HepG2 (cell line): ENCODE data around the gene OSBPL2. TPM values are rescaled to one million over a fixed set of nuclear protein-coding genes. Genes with fewer than 3 reads are reported as not detected.
A peak's percentile ranks its signal among the peaks of the same experiment; 100 is the strongest.

Experiments
- POLR2G ChIP-seq: fragments of 200-400 bp; formaldehyde crosslinking; IDR thresholded peaks from 2 replicates; pipeline ENCODE4 v1.6.1; 2018; ENCODE audit warnings: mild to moderate bottlenecking, low read depth, low read length, moderate library complexity
- SAP130 ChIP-seq: IDR thresholded peaks from 2 replicates; pipeline ENCODE4 v1.6.1; 2016; ENCODE audit warnings: low read depth
- SP4 ChIP-seq: sonication (generic); formaldehyde crosslinking; IDR thresholded peaks from 2 replicates; pipeline ENCODE4 v1.8.1; 2023; ENCODE audit warnings: mild to moderate bottlenecking, missing genetic modification reagents
- TBL1XR1 ChIP-seq: fragments of 150-350 bp; IDR thresholded peaks from 2 replicates; pipeline ENCODE4 v1.6.1; 2014; ENCODE audit warnings: borderline replicate concordance, low read length; ENCODE audit not compliant: partially characterized antibody
- YEATS2 ChIP-seq: sonication (generic); formaldehyde crosslinking; IDR thresholded peaks from 2 replicates; pipeline ENCODE4 v1.4.0; 2020; ENCODE audit warnings: missing genetic modification reagents, borderline replicate concordance
- ZBTB38 ChIP-seq: sonication (generic); formaldehyde crosslinking; IDR thresholded peaks from 2 replicates; pipeline ENCODE4 v1.5.1; 2020; ENCODE audit warnings: mild to moderate bottlenecking, missing genetic modification reagents
- polyA plus RNA-seq, 8 experiments: library from polyadenylated mRNA; depleted of rRNA in 3 of 8; stranded (reverse) in 7 of 8; unstranded in 1 of 8; fragments of >200 nt; fragmentation: Illumina TruSeq in 4 of 8; extraction: Trizol in 4 of 8; gene quantifications; 2 replicates each; pipeline versions ENCODE4 v1.2.1 to v1.2.3, GENCODE V29; 2011 to 2016; ENCODE audit warnings: low read depth in 4 of 8, missing spikeins in 1 of 8, mixed read lengths in 1 of 8; ENCODE audit not compliant: insufficient read depth in 1 of 8
- total RNA-seq, 5 experiments: library from RNA; depleted of rRNA; stranded (reverse); fragments of >200 nt; fragmentation: Illumina TruSeq; extraction: Trizol; gene quantifications; 2 replicates each; pipeline ENCODE4 v1.2.3, GENCODE V29; 2016; ENCODE audit warnings: low read depth in 1 of 5
- TF ChIP-seq, protein P1 (sequence below): sonication (generic); formaldehyde crosslinking; IDR thresholded peaks from 2 replicates; pipeline ENCODE4 v1.9.0; 2022; ENCODE audit warnings: low read depth, missing genetic modification reagents
- TF ChIP-seq, protein P2 (sequence below): sonication (generic); formaldehyde crosslinking; IDR thresholded peaks from 2 replicates; pipeline ENCODE4 v1.4.0; 2020; ENCODE audit warnings: mild to moderate bottlenecking, missing genetic modification reagents
- TF ChIP-seq, protein P3 (sequence below): sonication (generic); formaldehyde crosslinking; IDR thresholded peaks from 2 replicates; pipeline ENCODE4 v1.4.0; 2020; ENCODE audit warnings: mild to moderate bottlenecking, missing genetic modification reagents

The OSBPL2 gene
- total and polyA plus RNA-seq, 2 of the 13 experiments (the other 11 are each of a cell fraction or from before 2014, with no cell fraction given), result 18.5 to 37.4 TPM

DNA sequence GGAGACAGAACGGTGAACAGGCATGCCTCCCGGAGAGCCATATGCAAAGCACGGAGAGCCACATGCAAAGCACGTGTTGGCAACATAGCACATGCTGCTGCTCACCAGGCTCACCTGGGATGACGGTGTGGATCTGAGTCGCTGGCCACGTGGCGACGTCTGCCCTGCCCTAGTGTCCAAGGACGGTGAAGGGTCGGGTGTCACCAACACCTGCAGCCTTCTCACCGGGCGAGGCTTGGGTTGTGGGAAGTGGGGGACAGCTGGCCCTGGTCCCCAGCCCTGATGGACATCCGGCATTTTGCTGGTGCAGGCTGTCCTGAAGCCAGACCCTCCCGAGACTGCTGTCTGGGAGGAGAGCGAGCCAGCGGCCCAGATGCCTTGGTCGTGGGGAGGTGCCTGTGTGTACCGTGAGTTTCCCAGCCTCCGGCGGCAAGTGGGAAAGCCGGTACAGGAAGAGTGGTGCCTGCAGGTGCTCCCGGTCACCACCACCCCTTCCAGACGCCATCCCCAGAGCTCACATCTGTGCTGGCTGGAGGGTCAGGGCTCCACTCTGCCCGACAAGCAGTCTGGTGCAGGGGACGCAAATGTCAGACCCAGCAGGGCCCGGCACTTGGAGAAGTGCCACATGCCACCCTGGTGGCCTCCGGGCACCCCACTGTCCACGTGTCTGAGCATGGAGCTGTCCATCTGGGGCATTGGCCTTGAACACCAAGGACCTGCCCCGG, 58.6 kb downstream of the OSBPL2 start (continued):
- TF ChIP-seq, protein P1, sequence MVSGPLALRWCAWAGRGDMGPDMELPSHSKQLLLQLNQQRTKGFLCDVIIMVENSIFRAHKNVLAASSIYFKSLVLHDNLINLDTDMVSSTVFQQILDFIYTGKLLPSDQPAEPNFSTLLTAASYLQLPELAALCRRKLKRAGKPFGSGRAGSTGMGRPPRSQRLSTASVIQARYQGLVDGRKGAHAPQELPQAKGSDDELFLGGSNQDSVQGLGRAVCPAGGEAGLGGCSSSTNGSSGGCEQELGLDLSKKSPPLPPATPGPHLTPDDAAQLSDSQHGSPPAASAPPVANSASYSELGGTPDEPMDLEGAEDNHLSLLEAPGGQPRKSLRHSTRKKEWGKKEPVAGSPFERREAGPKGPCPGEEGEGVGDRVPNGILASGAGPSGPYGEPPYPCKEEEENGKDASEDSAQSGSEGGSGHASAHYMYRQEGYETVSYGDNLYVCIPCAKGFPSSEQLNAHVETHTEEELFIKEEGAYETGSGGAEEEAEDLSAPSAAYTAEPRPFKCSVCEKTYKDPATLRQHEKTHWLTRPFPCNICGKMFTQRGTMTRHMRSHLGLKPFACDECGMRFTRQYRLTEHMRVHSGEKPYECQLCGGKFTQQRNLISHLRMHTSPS (CRISPR knock-in tag), result peak; percentile 86; the same call in 1 of the 2 replicates
- TF ChIP-seq SP4 (CRISPR knock-in tag), result peak; percentile 43; the same call in 1 of the 2 replicates
- 0 out of 2 replicates have a peak, but pooled peaks have one; percentile 48 for TF ChIP-seq ZBTB38
- TF ChIP-seq, protein P2, sequence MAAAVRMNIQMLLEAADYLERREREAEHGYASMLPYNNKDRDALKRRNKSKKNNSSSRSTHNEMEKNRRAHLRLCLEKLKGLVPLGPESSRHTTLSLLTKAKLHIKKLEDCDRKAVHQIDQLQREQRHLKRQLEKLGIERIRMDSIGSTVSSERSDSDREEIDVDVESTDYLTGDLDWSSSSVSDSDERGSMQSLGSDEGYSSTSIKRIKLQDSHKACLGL (CRISPR knock-in tag), result 0 out of 2 replicates have a peak, but pooled peaks have one; percentile 40
- TF ChIP-seq YEATS2 (CRISPR knock-in tag), result no peak
- TF ChIP-seq, protein P3, sequence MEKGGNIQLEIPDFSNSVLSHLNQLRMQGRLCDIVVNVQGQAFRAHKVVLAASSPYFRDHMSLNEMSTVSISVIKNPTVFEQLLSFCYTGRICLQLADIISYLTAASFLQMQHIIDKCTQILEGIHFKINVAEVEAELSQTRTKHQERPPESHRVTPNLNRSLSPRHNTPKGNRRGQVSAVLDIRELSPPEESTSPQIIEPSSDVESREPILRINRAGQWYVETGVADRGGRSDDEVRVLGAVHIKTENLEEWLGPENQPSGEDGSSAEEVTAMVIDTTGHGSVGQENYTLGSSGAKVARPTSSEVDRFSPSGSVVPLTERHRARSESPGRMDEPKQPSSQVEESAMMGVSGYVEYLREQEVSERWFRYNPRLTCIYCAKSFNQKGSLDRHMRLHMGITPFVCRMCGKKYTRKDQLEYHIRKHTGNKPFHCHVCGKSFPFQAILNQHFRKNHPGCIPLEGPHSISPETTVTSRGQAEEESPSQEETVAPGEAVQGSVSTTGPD (CRISPR knock-in tag), result 0 out of 2 replicates have a peak, but pooled peaks have one; percentile 41
- no peak for TF ChIP-seq POLR2G
- 0 out of 2 replicates have a peak, but pooled peaks have one; percentile 17 for TF ChIP-seq SAP130 (CRISPR knock-in tag)
- no peak for TF ChIP-seq TBL1XR1
